Measurements from ENCODE around the gene KLHDC1.

DNA sequence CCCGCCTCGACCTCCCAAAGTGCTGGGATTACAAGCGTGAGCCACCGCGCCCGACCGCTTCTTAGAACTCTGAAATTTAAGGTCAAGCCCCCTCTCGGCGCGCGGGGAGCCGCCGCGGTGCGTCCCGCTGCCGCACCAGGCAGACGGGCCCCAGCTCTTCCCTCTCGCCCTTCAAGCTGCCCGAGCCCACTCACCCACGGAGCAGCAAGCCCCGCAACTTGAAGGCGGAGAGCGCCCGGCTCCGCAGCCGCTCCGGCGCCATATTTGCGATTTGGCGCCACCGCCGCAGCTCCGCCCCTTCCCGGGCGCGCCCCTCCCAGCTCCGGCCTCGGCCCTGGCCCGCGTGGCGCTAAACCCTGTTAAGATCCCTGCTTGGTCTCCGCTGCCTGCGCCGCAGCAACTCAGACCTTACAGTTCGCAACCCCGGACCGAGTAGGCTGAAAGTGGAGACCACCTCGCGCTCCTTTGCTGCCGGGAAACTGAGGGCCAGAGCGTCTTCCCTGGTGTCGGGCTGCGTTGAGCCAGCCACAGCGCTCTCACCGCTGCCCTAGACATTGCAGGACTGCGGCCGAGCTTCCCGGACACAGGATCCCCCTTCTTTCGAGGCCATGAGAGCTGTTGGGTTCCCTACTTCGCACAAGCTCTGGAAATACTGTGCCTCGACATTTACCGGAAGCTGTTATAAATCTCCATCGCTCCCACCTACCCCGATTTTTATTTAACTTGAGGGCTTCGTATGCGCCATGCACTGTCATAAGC, 4.8 kb upstream of the KLHDC1 start, which contains the start of gene POLE2:
- TF ChIP-seq GLIS3 (CRISPR knock-in tag; IDR thresholded peaks at IDR 0.05), result no peak
- TF ChIP-seq ZNF565 (CRISPR knock-in tag; conservative IDR thresholded peaks at IDR 0.05; ENCODE audit: low read depth), result no peak
- no peak for TF ChIP-seq ZC3H10 (CRISPR knock-in tag; IDR thresholded peaks at IDR 0.05)
- TF ChIP-seq, protein P1, sequence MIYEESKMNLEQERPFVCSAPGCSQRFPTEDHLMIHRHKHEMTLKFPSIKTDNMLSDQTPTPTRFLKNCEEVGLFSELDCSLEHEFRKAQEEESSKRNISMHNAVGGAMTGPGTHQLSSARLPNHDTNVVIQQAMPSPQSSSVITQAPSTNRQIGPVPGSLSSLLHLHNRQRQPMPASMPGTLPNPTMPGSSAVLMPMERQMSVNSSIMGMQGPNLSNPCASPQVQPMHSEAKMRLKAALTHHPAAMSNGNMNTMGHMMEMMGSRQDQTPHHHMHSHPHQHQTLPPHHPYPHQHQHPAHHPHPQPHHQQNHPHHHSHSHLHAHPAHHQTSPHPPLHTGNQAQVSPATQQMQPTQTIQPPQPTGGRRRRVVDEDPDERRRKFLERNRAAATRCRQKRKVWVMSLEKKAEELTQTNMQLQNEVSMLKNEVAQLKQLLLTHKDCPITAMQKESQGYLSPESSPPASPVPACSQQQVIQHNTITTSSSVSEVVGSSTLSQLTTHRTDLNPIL (CRISPR knock-in tag; IDR thresholded peaks at IDR 0.05; ENCODE audit: low read depth), result no peak
- no peak for TF ChIP-seq ESRRG (CRISPR knock-in tag; IDR thresholded peaks at IDR 0.05)
- TF ChIP-seq, protein P2, sequence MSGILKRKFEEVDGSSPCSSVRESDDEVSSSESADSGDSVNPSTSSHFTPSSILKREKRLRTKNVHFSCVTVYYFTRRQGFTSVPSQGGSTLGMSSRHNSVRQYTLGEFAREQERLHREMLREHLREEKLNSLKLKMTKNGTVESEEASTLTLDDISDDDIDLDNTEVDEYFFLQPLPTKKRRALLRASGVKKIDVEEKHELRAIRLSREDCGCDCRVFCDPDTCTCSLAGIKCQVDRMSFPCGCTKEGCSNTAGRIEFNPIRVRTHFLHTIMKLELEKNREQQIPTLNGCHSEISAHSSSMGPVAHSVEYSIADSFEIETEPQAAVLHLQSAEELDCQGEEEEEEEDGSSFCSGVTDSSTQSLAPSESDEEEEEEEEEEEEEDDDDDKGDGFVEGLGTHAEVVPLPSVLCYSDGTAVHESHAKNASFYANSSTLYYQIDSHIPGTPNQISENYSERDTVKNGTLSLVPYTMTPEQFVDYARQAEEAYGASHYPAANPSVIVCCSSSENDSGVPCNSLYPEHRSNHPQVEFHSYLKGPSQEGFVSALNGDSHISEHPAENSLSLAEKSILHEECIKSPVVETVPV (CRISPR knock-in tag; IDR thresholded peaks at IDR 0.05), result no peak
- TF ChIP-seq TOX (CRISPR knock-in tag; IDR thresholded peaks at IDR 0.05; ENCODE audit: borderline replicate concordance), result no peak
- no peak for TF ChIP-seq SNAI2 (CRISPR knock-in tag; IDR thresholded peaks at IDR 0.05)
- no peak for TF ChIP-seq CSDC2 (CRISPR knock-in tag; IDR thresholded peaks at IDR 0.05)
- TF ChIP-seq ZFP3 (CRISPR knock-in tag; IDR thresholded peaks at IDR 0.05), result no peak
